ENCODE measurements around the gene CRMP1.
"Not testable (repeated sequence)": the region's sequence is repeated elsewhere in the genome, so short reads cannot be mapped to it uniquely, and the experiment has no call there.

Gene CRMP1

GRCh38 chr4:5813882-5814255, 79.0 kb downstream of the CRMP1 start:
- no peak overlapping the region for H3K27ac ChIP-seq (ENCODE audit: low read length)
- no peak for ATAC-seq (ENCODE audit: insufficient read depth, low read depth)
- H4K20me1 ChIP-seq (ENCODE audit: insufficient read depth, low read length): no peaks in the 10 kb centered on the region
- no peaks in the 10 kb centered on the region for H3K79me2 ChIP-seq (ENCODE audit: insufficient read depth, low read length)
- H2AFZ ChIP-seq (ENCODE audit: low read depth, low read length): no peak overlapping the region
- H3K4me1 ChIP-seq (ENCODE audit: insufficient read depth, low read length): no peaks in the 10 kb centered on the region
- no peak for TF ChIP-seq CTCF (IDR thresholded peaks at IDR 0.05; ENCODE audit: borderline replicate concordance, extremely low read depth, low read length, poor library complexity, severe bottlenecking)
- no peak for TF ChIP-seq EZH2 (IDR thresholded peaks at IDR 0.05; ENCODE audit: borderline replicate concordance, low read depth, low read length, severe bottlenecking)
- H3K9me3 ChIP-seq (ENCODE audit: insufficient read depth, low read length, severe bottlenecking): no peaks in the 10 kb centered on the region
- DNase-seq: no peak
- no peaks in the 10 kb centered on the region for H3K36me3 ChIP-seq (ENCODE audit: insufficient read depth, low read length)
- H3K9ac ChIP-seq (ENCODE audit: low read depth, low read length): no peak overlapping the region
- H3K27me3 ChIP-seq (ENCODE audit: insufficient read depth, low read length, poor library complexity): no peaks in the 10 kb centered on the region
- no peak overlapping the region for H3K4me2 ChIP-seq (ENCODE audit: insufficient read depth, low read length)
- no peak overlapping the region for H3K4me3 ChIP-seq (ENCODE audit: low read depth in 1 of 2, low read length in 2 of 2)

- DNase-seq (peak; percentile 48), ATAC-seq (ENCODE audit: insufficient read depth, low read depth) (peak; percentile 87)
- H3K36me3 ChIP-seq (ENCODE audit: insufficient read depth, low read length): no peaks in the 10 kb centered on the region
- H3K4me1 ChIP-seq (ENCODE audit: insufficient read depth, low read length): no peaks in the 10 kb centered on the region
- no peak for TF ChIP-seq EZH2 (IDR thresholded peaks at IDR 0.05; ENCODE audit: borderline replicate concordance, low read depth, low read length, severe bottlenecking)
- peak; percentile 77 for TF ChIP-seq CTCF (IDR thresholded peaks at IDR 0.05; ENCODE audit: borderline replicate concordance, extremely low read depth, low read length, poor library complexity, severe bottlenecking)
- H3K9me3 ChIP-seq (ENCODE audit: insufficient read depth, low read length, severe bottlenecking): no peaks in the 10 kb centered on the region
- no peaks in the 10 kb centered on the region for H3K27me3 ChIP-seq (ENCODE audit: insufficient read depth, low read length, poor library complexity)
- no peak overlapping the region for H3K9ac ChIP-seq (ENCODE audit: low read depth, low read length)
- no peak overlapping the region for H3K27ac ChIP-seq (ENCODE audit: low read length)
- no peak overlapping the region for H3K4me3 ChIP-seq (ENCODE audit: low read depth in 1 of 2, low read length in 2 of 2)
- H3K79me2 ChIP-seq (ENCODE audit: insufficient read depth, low read length): no peaks in the 10 kb centered on the region
- no peak overlapping the region for H2AFZ ChIP-seq (ENCODE audit: low read depth, low read length)
- H4K20me1 ChIP-seq (ENCODE audit: insufficient read depth, low read length): no peaks in the 10 kb centered on the region
- H3K4me2 ChIP-seq (ENCODE audit: insufficient read depth, low read length): no peak overlapping the region
Observed at GRCh38 chr4:5812506-5813229, 80.2 kb downstream of the CRMP1 start.

GRCh38 chr4:5812057-5812456, 80.8 kb downstream of the CRMP1 start:
- not testable (repeated sequence) for ATAC-seq (ENCODE audit: insufficient read depth, low read depth); H3K9me3 ChIP-seq (ENCODE audit: insufficient read depth, low read length, severe bottlenecking); H3K79me2 ChIP-seq (ENCODE audit: insufficient read depth, low read length); H4K20me1 ChIP-seq (ENCODE audit: insufficient read depth, low read length); DNase-seq; H3K9ac ChIP-seq (ENCODE audit: low read depth, low read length); H3K27me3 ChIP-seq (ENCODE audit: insufficient read depth, low read length, poor library complexity); H3K4me3 ChIP-seq (ENCODE audit: low read depth in 1 of 2, low read length in 2 of 2); H3K27ac ChIP-seq (ENCODE audit: low read length); H3K4me2 ChIP-seq (ENCODE audit: insufficient read depth, low read length); H3K4me1 ChIP-seq (ENCODE audit: insufficient read depth, low read length); H2AFZ ChIP-seq (ENCODE audit: low read depth, low read length); H3K36me3 ChIP-seq (ENCODE audit: insufficient read depth, low read length)

GRCh38 chr4:5810770-5811430, 82.0 kb downstream of the CRMP1 start:
- H3K9ac ChIP-seq (ENCODE audit: low read depth, low read length): no peak overlapping the region
- TF ChIP-seq EZH2 (IDR thresholded peaks at IDR 0.05; ENCODE audit: borderline replicate concordance, low read depth, low read length, severe bottlenecking): no peak
- no peak for TF ChIP-seq CTCF (IDR thresholded peaks at IDR 0.05; ENCODE audit: borderline replicate concordance, extremely low read depth, low read length, poor library complexity, severe bottlenecking)
- no peaks in the 10 kb centered on the region for H3K36me3 ChIP-seq (ENCODE audit: insufficient read depth, low read length)
- no peak overlapping the region for H3K4me2 ChIP-seq (ENCODE audit: insufficient read depth, low read length)
- no peaks in the 10 kb centered on the region for H3K79me2 ChIP-seq (ENCODE audit: insufficient read depth, low read length)
- DNase-seq (no peak), ATAC-seq (ENCODE audit: insufficient read depth, low read depth) (no peak)
- H3K27me3 ChIP-seq (ENCODE audit: insufficient read depth, low read length, poor library complexity): no peaks in the 10 kb centered on the region
- no peaks in the 10 kb centered on the region for H4K20me1 ChIP-seq (ENCODE audit: insufficient read depth, low read length)
- H2AFZ ChIP-seq (ENCODE audit: low read depth, low read length): no peak overlapping the region
- H3K27ac ChIP-seq (ENCODE audit: low read length): no peak overlapping the region
- no peaks in the 10 kb centered on the region for H3K9me3 ChIP-seq (ENCODE audit: insufficient read depth, low read length, severe bottlenecking)
- no peaks in the 10 kb centered on the region for H3K4me1 ChIP-seq (ENCODE audit: insufficient read depth, low read length)
- no peak overlapping the region for H3K4me3 ChIP-seq (ENCODE audit: low read depth in 1 of 2, low read length in 2 of 2)
